HTERT RPE-1 (cell line): ENCODE data around the gene MPPED2.

Experiments used
- in situ Hi-C: fragments of 300-500 bp; cut with MboI; formaldehyde crosslinking; loops from 4 replicates; pipeline ENCODE4 v1.14.3; 2020; ENCODE audit warnings: low sequenced_read_pairs

MPPED2 gene

DNA sequence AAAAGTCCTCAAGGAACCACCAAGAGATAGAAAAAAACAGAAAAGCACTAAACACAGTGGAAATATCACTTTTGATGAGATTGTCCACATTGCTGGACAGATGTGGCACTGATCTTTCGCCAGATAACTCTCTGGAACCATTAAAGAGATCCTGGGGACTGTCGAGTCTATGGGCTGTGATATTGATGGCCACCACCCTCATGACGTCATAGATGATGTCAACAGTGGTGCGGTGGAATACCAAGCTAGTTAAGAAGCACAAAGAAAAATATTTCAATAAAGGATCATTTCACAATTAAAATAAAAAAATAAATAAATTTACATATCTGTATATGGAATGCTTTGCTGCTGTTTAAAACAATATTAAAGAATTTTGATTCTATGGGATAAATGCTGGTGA lies 217.8 kb downstream of the MPPED2 start:
- in situ Hi-C loops, result no loop called here

DNA sequence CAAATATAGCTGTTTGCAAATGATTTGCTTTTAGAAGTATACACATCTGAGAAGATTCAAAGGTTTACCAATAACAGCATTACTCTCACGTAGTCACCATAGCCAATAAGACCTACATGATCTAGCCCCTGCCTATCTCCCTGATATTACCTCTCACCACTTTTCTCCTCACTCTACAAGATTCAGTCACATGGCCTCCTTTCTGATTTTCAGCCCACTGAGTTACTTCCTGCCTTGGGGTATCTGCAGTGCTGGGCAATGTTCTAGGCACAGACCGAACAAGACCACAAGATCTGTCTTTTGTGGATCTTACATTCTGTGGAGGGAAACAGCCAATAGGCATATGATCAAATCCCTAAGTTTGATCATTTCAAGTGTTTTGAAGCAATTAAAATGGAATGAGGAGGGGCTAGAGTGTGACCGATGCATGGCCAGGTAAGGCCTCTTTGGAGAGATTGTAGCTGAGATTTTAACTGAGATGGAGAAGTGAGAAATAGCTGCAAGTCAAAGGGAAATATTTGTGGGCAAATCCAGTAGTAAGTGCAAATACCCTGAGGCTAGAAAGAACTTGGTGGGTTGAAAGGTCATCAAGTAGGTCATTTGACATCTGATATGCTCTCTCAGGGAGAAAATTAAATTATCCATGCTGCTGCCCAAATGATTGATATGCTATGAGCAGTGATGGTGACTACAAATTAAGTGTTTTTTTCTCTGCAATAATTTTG lies 220.2 kb downstream of the MPPED2 start:
- in situ Hi-C loops, result no loop called here

DNA sequence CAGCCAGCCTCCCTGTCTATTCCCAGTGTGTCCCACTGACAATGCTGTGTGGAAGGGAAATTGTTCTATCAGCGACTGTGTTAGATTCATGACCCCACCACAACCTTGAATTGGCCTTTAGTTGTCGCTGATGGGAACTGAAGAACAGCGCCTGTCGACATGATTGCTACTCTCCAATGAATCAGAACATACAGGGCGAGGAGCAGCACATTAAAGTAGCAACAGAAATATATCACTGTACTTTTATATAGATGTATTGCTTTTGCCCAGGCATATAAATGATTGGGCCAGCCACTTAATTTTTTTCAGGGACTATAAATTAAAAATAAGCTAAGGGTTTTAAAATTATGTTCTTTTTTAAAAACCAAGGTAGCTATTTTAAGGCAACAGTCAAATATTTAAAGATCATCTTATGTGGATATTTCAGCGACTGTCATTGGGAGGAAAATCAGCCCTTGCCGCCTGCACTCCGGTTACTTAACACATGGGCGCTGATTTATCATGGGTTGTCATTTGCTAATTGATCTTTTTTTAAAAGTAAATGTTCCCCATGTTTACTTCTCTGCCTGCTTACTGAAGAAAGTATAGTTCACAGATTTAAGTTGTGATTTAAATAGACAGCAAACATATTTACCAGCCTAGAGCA lies 221.2 kb downstream of the MPPED2 start:
- in situ Hi-C loops, result no loop called here

DNA sequence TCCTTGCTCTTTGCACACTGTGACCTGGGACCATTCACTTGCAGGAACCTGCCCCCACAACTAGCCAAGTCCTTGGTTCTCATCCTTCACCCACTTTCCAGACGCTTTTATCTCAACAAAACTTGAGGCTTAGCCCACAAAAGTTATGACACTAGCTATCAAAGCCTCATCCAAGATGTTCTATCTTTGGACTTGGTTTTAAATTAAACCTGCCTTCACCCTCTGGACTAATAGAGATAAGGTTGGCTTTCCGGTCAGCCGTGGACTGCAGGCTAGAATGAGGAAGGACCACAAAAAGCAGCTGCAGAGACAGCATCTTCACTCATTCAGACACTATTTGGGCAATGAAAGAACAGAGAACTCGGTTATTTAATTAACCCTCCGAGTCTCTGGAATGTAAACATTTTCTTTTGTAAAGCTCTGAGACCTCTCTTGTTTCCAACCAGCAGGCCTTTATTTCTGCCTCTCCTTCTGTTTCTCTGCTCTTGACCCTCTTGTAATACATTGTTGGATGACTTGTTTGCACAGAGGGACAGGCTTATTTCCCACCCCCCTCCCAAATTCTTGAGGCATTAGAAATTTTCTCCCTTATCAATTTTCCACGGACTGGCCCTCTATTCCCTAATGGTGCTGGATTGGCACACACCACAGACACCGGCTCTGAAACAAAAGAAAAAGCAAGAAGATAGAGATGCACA lies 221.9 kb downstream of the MPPED2 start:
- in situ Hi-C loops, result no loop called here

DNA sequence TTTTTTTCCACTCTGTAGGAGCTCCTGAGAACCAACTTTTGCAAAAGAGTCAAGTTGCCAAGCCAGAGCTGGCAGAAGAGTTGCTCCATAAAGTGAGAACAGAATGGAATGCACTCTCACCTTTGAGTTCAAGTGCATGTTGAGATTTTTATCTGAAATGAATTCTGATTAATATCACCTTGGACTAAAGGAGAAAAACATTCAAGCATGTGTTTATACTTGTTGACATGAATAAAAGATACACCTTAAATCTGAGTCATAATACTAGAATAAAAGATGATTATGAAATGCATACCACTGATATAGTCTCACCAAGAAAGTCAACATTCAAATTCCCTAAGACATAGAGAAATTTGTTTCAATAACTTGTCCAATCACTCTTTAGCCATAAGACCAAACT lies 225.4 kb downstream of the MPPED2 start:
- in situ Hi-C loops, result no loop called here
